ENCODE measurements around the gene ZNF791. TPM values are rescaled to one million over a fixed set of nuclear protein-coding genes. Genes with fewer than 3 reads are reported as not detected.
A peak's percentile ranks its signal among the peaks of the same experiment; 100 is the strongest.

ZNF791 gene
- total and polyA plus RNA-seq, 2 experiments from 2014 or later, result 11.5 to 16.2 TPM

DNA sequence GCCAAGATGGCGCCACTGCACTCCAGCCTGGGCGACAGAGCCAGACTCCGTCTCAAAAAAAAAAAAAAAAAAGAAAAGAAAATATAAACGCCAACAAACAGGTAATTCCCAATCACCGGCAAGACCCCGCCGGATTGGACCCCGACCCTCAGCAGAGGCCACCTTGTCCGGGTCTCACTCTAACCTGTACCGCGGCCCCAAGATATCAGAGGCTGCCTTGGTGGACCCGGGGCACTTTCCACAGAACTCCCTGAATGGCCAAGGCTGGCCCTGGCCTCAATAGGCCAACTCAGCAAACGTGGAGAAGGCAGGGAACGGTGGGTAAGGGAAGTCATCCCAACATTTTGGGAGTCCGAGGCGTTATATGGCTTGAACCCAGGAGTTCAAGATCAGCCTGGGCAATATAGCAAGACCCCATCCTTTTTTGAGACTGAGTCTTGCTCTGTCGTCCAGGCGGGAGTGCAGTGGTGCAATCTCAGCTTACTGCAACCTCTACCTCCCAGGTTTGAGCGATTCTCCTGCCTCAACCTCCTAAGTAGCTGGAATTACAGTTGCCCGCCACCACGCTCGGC lies 28.0 kb downstream of the ZNF791 start:
- Histone ChIP-seq H3K9me3 (ENCODE audit: low read depth) (no peaks in the 10 kb centered on the region), H3K27me3 (no peaks in the 10 kb centered on the region), H3K4me1 (ENCODE audit: insufficient read depth) (no peaks in the 10 kb centered on the region), H4K20me1 (ENCODE audit: insufficient read depth, poor library complexity, severe bottlenecking) (no peaks in the 10 kb centered on the region), H3K9me2 (replicated peaks; ENCODE audit: insufficient read depth) (no peaks in the 10 kb centered on the region), H2AFZ (no peak overlapping the region), H3K79me2 (no peaks in the 10 kb centered on the region), H3K27ac (no peak overlapping the region), H3K4me2 (no peak overlapping the region), H3K4me3 (no peak overlapping the region), H3K36me3 (replicated peaks; ENCODE audit: insufficient read depth, low read depth) (no peaks in the 10 kb centered on the region)
- no peak for DNase-seq (ENCODE audit: low spot score)
- WGBS (ENCODE audit: low lambda C conversion rate, missing lambda C conversion rate), result 99% methylated on average over 21 of the region's 22 CpGs
- no peak for TF ChIP-seq EZH2phosphoT487 (IDR thresholded peaks at IDR 0.05; ENCODE audit: low read depth, severe bottlenecking, unreplicated experiment)
- no peak for TF ChIP-seq EZH2 (IDR thresholded peaks at IDR 0.05; ENCODE audit: borderline replicate concordance)
- TF ChIP-seq, protein P1, sequence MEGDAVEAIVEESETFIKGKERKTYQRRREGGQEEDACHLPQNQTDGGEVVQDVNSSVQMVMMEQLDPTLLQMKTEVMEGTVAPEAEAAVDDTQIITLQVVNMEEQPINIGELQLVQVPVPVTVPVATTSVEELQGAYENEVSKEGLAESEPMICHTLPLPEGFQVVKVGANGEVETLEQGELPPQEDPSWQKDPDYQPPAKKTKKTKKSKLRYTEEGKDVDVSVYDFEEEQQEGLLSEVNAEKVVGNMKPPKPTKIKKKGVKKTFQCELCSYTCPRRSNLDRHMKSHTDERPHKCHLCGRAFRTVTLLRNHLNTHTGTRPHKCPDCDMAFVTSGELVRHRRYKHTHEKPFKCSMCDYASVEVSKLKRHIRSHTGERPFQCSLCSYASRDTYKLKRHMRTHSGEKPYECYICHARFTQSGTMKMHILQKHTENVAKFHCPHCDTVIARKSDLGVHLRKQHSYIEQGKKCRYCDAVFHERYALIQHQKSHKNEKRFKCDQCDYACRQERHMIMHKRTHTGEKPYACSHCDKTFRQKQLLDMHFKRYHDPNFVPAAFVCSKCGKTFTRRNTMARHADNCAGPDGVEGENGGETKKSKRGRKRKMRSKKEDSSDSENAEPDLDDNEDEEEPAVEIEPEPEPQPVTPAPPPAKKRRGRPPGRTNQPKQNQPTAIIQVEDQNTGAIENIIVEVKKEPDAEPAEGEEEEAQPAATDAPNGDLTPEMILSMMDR (IDR thresholded peaks at IDR 0.05; ENCODE audit: poor library complexity), result no peak

GRCh38 chr19:12639901-12640613 lies 29.3 kb downstream of the ZNF791 start:
- Histone ChIP-seq H2AFZ (peak overlapping the region; percentile 84), H4K20me1 (ENCODE audit: insufficient read depth, poor library complexity, severe bottlenecking) (no peaks in the 10 kb centered on the region), H3K4me3 (no peak overlapping the region), H3K79me2 (no peaks in the 10 kb centered on the region), H3K4me1 (ENCODE audit: insufficient read depth) (no peaks in the 10 kb centered on the region), H3K27me3 (no peaks in the 10 kb centered on the region), H3K36me3 (replicated peaks; ENCODE audit: insufficient read depth, low read depth) (no peaks in the 10 kb centered on the region), H3K4me2 (peak overlapping the region; percentile 77), H3K27ac (no peak overlapping the region), H3K9me2 (replicated peaks; ENCODE audit: insufficient read depth) (no peaks in the 10 kb centered on the region), H3K9me3 (ENCODE audit: low read depth) (no peaks in the 10 kb centered on the region)
- peak; percentile 87 for DNase-seq (ENCODE audit: low spot score)
- TF ChIP-seq, protein P1 (IDR thresholded peaks at IDR 0.05; ENCODE audit: poor library complexity), result peak; percentile 81
- no peak for TF ChIP-seq EZH2phosphoT487 (IDR thresholded peaks at IDR 0.05; ENCODE audit: low read depth, severe bottlenecking, unreplicated experiment)
- 16% methylated on average over 39 of the region's 39 CpGs for WGBS (ENCODE audit: low lambda C conversion rate, missing lambda C conversion rate)

GRCh38 chr19:12641456-12641855 lies 30.7 kb downstream of the ZNF791 start:
- 85% methylated on average over 13 of the region's 13 CpGs for WGBS (ENCODE audit: low lambda C conversion rate, missing lambda C conversion rate)
- no peaks in the 10 kb centered on the region for H3K36me3 ChIP-seq (replicated peaks; ENCODE audit: insufficient read depth, low read depth)
- H3K4me3 ChIP-seq, result no peak overlapping the region
- no peak overlapping the region for H3K27ac ChIP-seq
- DNase-seq (ENCODE audit: low spot score), result no peak
- no peaks in the 10 kb centered on the region for H3K4me1 ChIP-seq (ENCODE audit: insufficient read depth)
- no peak for TF ChIP-seq EZH2phosphoT487 (IDR thresholded peaks at IDR 0.05; ENCODE audit: low read depth, severe bottlenecking, unreplicated experiment)
- TF ChIP-seq EZH2 (IDR thresholded peaks at IDR 0.05; ENCODE audit: borderline replicate concordance), result no peak
- TF ChIP-seq, protein P1 (IDR thresholded peaks at IDR 0.05; ENCODE audit: poor library complexity), result no peak
- no peaks in the 10 kb centered on the region for H3K79me2 ChIP-seq
- no peak overlapping the region for H2AFZ ChIP-seq
- no peaks in the 10 kb centered on the region for H3K27me3 ChIP-seq
- no peaks in the 10 kb centered on the region for H3K9me2 ChIP-seq (replicated peaks; ENCODE audit: insufficient read depth)
- H3K4me2 ChIP-seq, result no peak overlapping the region
- no peaks in the 10 kb centered on the region for H3K9me3 ChIP-seq (ENCODE audit: low read depth)
- H4K20me1 ChIP-seq (ENCODE audit: insufficient read depth, poor library complexity, severe bottlenecking), result no peaks in the 10 kb centered on the region

Measured in hepatocyte (in vitro differentiated cells).